ENCODE data around the gene B3GNT9.
"Not testable (repeated sequence)": the region's sequence is repeated elsewhere in the genome, so short reads cannot be mapped to it uniquely, and the experiment has no call there.

The B3GNT9 gene

DNA sequence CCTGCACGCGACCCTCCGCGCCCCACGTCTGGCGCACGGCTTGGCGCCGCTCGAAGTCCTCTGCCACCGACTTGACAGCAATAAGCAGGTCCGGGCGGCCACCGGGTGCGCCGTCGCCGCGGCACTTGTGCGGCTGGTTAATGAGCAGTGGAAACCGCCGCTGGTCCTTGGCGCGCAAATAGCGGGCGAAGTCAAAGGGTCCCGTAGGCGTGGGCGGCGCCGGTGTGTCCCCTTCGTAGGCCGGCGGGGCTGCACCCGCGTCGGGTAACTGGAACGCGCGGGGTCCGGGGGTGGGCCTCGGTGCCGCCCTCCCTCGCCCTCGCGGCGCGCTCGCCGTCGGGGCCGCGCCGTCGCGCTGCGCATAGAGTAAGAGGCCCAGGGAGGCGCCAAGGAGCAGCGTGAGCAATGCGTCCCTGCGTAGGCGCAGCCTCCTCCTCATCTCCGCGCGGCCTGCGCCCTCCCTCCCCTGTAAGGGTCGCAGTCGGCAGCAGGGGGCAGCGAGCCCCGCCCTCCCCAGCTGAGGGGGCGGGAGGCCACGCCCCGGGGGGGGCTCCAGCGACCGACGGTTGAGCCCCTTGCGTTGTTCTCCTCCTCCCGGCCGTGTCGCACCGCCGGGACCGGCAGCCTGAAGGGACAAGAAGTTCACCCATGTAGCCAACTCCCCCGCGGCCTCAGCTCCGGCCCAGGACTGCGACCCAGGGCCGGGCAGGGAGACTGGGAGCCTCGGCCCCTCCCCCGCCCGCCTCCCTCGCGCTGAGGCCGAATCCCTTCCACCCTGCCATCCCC, 558 bp downstream of the B3GNT9 start:
- peak; percentile 73 for DNase-seq (ENCODE audit: low spot score)

DNA sequence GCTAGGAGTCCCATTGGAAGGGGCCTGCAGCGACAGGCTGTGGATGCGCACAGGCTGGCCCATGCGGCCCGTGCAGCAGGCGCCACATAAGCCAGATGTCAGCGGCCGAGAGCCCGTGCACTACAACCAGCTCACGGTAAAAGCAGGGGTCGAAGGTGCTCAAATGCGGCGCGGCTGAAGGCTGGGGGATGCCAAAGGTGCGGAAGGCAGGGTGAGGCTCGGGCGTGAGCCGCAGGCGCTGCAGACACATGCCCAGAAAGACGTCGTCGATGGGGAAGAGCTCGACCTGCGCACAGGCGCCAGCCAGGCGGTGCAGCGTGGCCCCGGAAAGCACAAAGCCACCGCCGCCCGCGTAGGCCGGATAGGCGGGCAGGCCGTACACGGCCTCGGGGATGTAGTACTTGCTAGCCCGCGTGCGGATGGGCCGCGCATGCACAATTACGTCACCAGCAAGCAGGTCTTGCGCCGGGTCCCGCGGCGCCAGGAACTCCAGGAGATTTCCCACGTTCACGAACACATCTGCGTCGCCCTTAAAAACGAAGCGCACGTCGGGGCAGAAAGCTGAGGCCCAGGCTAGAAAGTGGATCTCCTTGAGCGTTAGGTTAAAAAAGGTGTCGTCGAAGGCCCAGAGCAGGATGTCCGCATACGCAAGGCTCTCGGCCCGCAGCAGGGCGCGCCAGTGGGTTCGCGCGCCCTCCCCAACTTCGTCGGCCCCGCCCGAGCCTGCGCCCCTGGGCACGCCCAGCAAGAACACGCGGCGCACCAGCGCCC, 1.3 kb downstream of the B3GNT9 start:
- no peak for DNase-seq (ENCODE audit: low spot score)

DNA sequence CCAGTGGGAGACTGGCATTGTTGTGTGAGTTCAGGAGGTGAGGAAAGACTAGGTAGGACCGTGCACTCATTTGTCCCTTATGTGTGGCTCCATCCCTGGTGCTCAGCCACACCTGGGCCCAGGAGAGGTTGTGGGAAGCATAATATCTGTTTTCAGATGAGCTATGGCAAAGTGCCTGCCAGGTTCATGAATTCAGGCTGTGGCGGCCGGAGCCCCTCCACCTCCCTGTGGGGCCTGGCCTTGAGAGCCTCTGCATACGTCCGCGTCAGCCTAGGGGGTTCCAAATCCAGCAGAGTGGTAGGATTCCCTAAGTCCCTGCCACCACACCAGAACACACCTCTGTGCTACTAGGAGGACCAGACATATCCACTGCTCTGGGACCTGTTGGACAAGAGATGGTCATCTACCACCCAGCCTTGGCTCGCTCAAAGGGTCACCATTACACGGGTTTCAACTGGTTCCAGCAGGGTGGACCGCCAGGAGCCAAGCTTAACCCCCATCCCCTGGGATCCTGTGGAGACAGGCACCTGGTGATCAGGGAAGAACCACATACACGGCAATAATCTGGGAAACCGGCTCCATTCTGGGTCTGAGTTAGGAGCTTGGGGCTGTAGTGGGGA, 2.0 kb downstream of the B3GNT9 start:
- DNase-seq (ENCODE audit: low spot score) = no peak

DNA sequence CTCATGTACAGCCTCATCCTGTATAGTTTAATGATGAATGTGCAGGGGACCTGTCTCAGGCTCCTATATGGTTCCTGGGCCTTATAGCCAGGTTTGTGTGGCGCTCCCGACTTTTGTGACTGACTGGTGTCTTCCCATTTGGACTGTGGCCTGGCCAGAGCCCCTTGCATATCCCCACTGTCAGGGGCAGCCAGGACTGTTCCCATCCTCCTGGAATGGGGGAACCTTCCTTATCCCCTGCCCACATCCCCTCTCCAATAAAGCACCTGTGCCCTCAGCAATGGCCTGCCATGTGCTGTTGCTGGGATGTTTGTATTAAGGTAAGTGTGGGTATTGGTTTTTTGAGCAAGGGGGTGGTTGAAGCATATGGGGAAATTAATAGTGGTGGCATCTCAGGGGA, 2.6 kb downstream of the B3GNT9 start:
- DNase-seq (ENCODE audit: low spot score) = no peak

DNA sequence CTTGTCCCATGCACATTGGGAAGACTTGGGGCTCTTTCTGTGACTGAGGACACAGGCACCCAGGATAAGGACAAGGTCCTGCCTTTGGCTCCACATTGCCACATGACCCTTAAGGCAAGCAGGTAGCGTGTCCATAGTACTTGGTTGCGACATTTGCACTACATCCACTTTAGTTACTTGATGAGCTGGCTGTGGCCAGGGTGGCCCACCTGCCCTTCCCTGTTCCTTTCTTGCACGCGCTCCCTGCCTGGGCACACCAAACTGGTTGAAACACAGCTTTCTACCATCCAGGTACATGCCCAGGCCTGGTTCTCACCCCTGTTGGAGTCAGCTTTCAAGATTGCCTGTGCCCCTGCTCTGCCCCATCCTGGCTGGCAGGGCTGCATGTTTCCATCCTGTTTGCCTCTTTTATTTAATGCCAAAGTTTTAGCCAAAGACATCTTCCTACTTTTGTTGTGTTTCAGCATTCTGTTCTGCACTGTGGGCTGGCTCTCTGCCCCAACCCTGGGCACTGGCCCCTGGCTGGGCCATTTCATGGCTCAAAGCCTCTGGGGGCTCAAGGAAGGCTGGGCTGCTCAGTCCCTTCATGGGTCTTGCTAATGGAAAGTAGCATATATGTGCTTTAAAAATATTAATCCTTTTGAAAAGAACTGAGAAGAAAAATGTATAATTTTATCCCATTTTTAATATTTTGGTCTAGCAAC, 3.2 kb downstream of the B3GNT9 start:
- DNase-seq (ENCODE audit: low spot score) = no peak

DNA sequence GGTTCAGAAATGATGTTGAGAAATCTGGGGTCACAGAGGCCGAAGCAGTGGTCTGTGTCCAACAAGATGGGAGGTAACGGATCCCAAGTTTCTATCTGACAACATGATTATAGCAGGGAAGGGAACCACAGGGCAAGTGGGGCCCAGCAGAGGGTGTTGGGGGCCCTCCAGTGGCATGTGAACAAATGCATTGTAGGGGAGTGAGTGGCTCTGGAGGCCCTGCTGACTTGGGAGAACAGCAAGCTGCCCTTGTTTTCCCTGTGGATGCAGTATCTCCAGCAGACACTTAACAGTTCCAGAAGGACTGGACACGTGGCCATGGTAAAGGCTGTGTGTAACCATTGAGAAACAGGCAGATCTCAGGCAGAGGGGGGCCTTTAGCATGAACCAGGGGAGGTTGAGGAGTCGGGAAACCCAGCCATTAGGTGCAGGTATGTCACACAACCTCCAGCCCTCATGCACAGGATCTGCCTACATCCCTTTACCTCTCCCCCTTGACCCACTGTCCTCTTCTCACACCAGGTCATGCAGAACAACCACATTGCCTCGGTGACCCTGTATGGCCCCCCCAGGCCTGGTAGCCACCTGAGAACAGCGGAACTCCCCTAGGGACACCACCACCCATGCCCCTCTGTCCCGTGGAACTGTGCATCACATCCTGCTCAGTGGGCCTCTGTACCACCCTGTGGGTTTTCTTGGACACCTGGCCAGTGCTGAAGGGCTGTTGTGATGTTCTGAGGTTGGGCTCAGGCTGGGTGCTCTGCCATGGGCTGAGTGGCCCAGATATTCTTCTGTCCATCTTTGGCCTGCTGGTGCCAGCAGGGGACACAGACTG, 4.1 kb downstream of the B3GNT9 start:
- no peak for DNase-seq (ENCODE audit: low spot score)

DNA sequence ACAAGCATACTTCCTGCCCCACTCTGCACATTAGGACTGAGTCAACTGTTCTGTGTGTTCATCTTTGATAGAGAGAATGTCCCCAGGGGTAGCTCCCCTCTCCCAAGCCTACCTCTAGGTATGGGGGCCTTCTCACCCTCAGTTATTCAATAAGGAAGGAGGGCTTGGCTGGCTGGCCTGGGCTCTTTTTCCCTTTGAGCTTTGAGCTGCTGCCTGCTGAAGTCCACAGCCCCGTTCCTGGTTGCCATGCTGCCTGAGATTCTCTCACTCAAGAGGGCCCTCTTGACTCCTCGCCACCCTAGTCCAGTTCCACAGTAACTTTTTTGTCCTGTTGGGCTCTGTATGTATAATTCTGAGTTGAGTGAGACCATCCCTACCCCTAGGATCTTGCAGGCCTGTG, 5.1 kb downstream of the B3GNT9 start:
- no peak for DNase-seq (ENCODE audit: low spot score)

DNA sequence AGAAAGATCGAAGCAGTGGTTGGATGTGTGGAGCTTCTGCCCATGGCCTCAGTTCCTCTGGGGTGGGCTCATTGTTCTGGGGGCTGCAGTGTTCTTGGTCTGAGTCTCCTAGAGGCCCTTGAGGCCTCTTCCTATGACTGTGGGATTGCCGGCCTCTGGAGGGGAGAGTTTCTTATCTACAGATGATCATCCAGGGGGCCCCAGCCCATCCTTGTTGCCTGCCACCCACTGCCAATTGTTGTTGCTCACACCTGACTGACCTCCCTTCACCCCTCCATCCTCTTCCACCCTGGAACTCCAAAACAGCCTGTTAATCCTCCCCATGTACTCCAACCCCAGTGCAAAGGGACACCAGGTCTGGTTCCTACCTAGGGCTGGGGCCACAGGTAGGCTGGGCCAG, 5.9 kb downstream of the B3GNT9 start:
- DNase-seq (ENCODE audit: low spot score) = no peak

DNA sequence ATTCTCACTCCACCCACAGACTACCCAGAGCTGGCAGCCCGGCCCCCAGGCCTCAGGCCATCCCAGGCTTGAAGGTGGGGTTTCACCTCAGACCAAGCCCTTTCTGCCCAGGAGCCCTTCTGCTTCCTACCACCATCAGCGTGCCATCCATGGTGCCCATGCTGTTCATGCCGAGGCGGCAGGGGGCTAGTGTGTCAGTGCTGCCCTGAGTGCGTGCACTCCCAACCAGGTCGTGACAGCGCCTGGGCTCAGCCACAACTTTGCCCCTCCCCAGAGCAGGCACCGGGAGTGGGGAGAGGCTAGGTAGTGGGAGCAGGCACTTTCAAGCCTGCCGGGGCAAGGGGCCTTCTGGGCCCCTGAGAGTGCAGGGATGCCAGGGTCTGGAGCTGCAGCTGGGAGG, 8.5 kb downstream of the B3GNT9 start:
- no peak for DNase-seq (ENCODE audit: low spot score)

DNA sequence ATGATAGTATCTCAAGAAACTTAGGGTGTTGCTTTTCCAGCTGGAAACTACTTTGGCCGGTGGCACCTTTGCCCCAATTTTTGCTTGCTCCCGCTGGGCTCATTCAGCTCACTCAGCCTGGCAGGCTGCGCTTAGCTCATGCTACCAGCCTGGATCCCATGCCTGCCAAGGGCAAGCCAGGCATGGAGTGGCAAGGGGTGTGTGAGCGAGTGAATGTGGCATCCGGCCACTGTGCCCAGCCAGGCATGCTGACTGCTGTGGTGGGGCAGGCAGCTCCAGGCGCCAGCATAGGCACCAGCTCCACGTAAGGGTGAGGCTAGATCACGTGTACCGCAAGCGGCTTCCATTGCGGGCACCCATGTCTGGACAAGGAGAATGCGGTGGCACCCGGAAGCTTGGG, 9.4 kb downstream of the B3GNT9 start:
- no peak for DNase-seq (ENCODE audit: low spot score)

DNA sequence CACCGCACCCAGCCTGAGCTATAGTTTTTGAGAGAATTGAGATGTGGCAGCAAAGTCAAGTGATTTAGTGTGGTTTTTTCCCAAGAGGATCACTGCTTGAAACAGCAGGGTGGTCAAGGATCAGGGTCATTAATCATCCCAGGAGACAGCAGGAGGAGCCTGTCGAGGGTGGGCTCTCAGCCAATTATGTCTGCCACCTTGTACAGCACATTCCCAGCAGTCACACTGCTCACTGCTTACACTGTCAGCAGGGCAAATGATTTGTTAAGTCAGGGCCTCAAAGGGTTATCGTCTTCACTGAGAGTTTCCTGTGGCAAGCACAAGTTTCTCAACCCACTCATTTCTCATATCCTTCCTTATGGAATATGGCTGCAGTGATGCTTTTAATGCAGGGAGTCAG, 13.2 kb downstream of the B3GNT9 start:
- no peak for DNase-seq (ENCODE audit: low spot score)

DNA sequence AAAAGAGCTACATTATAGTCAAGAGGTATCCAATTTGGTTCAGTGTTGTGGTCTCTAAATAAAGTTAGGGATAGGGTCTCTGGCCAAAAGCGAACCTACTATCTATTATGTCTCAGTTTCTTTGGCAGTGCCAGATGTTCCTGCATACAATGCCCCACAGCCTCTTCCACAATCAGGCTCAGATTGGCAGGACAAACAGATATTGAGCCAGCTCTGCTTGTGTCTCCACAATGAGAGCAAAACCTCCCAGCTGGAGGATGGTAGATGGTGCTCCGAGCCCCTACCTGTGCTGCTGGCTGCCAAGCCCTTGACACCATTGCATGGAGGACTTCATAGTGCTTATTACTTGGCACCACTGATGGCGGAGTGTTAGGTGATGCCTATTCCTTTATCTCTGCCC, 21.4 kb downstream of the B3GNT9 start:
- no peak for DNase-seq (ENCODE audit: low spot score)

DNA sequence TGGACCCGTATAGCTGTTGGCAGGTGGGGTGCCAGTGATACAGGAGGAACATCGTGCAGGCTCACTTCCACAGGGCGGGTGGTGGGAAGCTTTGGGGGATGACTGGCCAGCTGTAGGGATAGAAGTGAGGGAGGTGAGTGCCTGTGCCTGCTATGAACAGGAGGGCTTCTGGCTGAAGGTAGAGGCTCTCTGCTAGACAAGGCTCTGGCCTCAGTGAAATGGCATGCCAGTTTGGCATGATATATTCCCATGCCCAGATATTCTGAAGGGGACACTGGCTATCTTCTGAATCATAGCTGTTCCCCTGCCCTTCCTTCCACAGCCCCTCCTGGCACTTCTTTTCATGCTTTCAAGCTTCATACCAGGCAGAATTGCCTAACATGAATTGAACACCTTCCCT, 21.9 kb downstream of the B3GNT9 start:
- DNase-seq (ENCODE audit: low spot score) = no peak

DNA sequence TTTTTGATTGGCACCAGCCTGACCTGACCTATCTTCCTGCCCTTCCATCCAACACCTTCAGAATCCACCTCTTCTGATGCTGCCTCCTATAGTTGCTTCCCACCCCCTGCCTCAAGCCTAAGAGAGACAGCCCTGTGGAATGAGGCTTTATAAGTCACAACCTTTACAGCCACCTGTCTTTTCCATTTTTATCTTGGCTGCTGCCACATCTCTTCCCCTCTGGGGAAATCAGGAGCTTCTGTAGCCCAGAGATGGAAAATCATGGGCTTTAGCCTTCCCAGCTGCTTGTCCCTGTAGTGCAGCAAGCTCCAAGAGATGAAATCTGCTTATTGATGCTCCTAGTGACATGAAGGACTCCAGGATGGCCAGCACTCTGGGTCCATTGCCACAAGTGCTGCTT, 22.4 kb downstream of the B3GNT9 start:
- no peak for DNase-seq (ENCODE audit: low spot score)

DNA sequence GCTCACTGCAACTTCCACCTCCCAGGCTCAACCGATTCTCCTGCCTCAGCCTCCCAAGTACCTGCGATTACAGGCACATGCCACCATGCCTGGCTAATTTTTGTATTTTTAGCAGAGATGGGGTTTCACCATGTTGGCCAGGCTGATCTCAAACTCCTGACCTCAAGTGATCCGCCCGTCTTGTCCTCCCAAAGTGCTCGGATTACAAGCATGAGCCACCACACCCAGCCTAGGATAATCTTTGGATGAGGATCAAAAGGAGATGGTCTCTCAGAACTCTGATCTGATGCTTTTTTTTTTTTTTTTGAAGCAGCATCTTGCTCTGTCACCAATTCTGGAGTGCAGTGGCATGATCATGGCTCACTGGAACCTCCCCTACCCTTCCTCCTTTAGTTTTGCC, 28.0 kb downstream of the B3GNT9 start:
- DNase-seq (ENCODE audit: low spot score) = not testable (repeated sequence)

DNA sequence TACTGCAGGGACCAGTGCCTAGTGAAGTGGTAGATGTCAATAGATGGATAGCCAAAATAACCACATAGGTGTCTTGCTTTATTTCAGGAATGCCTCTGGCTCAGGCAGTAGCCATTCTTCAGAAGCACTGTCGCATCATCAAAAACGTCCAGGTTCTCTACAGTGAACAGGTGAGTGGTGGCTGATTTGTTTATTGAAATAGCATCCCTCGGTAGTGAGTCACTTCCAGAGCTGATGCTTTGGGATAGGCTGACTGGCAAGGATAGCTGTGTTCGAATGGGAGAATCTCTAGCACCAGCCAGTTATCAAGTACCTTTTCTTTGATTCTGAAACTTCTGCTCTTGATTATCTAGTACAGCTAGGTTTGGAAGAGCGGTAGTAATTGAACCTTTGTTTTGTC, 30.8 kb downstream of the B3GNT9 start:
- DNase-seq (ENCODE audit: low spot score) = no peak

DNA sequence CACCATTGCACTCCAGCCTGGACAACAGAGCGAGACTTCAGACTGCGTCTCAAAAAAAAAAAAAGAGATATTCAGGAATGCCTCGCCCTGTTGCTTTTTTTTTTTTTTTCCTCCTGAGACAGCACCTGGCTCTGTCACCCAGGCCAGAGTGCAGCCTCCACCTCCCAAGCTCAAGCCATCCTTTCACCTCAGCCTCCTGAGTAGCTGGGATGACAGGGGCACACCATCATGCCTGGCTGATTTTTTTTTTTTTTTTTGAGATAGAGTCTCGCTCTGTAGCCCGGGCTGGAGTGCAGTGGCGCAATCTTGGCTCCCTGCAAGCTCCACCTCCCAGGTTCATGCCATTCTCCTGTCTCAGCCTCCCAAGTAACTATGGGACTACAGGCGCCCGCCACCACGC, 33.1 kb downstream of the B3GNT9 start:
- no peak for DNase-seq (ENCODE audit: low spot score)

DNA sequence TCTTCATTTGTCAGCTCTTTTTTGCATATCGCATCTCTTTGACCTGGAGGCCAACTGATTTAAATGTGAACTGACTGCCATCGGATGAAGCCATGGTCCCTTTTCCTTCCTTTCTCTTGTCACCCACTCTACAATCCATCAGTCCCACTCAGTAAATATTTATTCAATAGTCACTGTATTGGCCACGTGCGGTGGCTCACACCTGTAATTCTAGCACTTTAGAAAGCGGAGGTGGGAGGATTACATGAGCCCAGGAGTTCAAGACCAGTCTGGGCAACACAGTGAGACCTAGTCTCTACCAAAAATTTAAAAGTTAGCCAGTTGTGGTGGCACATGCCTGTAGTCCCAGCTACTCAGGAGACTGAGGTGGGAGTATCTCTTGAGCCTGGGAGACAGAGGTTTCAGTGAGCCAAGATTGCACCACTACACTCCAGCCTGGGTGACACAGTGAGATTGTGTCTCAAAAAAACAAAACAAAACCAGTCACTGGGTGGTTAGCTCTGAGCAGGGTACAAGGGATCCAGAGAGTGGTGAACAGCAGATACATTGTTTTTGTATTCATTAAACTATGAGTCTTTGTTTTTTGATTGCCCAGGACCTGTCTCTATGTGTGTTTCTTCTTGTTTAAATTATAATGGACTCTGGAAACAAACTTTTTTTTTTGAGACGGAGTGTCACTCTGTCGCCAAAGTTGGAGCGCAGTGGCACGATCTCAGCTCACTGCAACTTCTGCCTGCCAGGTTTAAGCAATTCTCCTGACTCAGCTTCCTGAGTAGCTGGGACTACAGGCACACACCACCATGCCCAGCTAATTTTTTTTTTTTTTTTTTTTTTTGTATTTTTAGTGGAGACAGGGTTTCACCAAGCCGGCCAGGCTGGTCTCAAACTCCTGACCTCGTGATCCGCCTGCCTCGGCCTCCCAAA, 34.1 kb downstream of the B3GNT9 start:
- no peak for DNase-seq (ENCODE audit: low spot score)

DNA sequence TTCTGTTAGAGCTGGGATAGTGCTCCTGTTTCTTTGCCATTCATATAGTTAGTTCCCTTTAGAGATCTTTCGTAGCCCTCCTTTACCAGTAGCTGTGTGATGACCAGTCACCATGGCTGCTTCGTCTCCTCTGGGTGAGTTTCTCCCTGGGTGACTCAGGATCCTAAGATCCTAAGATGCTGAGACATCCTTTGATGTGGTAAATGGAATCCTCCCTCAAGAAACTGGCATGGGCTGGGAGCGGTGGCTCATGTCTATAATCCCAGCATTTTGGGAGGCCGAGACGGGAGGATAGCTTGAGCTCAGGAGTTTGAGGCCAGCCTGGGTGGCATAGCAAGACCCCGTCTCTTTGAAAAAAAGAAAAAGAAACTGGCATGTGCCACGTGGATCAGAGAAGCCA, 35.2 kb downstream of the B3GNT9 start:
- peak; percentile 96 for DNase-seq (ENCODE audit: low spot score)

DNA sequence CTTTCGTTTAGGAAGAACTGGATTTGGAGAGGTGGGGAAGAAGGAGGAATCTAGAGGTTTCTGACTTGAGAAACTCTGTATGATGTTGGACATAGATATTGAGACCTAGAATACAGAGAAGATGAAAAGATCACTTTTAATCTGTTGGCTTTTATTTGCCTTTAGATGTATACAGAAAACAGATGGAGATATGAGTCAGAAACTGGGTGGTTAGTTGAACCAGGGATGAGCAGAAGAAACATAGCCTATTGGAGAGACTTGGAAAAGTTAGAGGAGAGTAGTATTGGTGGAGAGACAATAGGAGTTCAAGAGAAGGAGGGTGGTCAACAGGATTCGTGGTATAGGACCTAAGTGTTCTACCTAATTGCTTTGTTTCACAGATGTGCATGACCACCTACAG, 36.0 kb downstream of the B3GNT9 start:
- no peak for DNase-seq (ENCODE audit: low spot score)

Measured in hepatic stellate cell (primary cell).